HepG2 (cell line): Measurements from ENCODE around the gene SRD5A2. TPM values are rescaled to one million over a fixed set of nuclear protein-coding genes. Genes with fewer than 3 reads are reported as not detected.

Experiments
- ATAC-seq: fragments of 200-7000 bp; cut with Tn5 transposase; 3 replicates; pipeline ENCODE4 v1.9.1; 2020; ENCODE audit warnings: mild to moderate bottlenecking, moderate library complexity
- BruUV-seq: library from RNA; stranded (reverse); fragments of 400-500 nt; replicated peaks from 2 replicates; lab custom pipeline; 2021; lab: Mats Ljungman, UMichigan
- CTCF ChIA-PET: fragments of 300-600 bp; formaldehyde crosslinking; extraction: SDS; loops from one replicate; lab custom pipeline; 2021; ENCODE audit warnings: low total read pairs, inconsistent platforms, low intra/inter-chr PET ratio; lab: Yijun Ruan, JAX
- POLR2A ChIA-PET: fragments of 350-600 bp; sonication (Branson Sonifier 250); formaldehyde crosslinking; loops from one replicate; lab custom pipeline; 2020; ENCODE audit warnings: antibody characterized with exemption, inconsistent platforms; lab: Yijun Ruan, JAX
- DNase-seq: peaks from one replicate; pipeline ENCODE4 v3.0.0-alpha.2; 2015; ENCODE audit warnings: low spot score
- FAIRE-seq: peaks from 3 replicates; lab custom pipeline; 2011; peaks lifted over from hg19 to GRCh38; lab: Jason Lieb, UNC
- H2AFZ ChIP-seq: one replicate; pipeline ENCODE4 v1.6.1; 2011; ENCODE audit warnings: low read length, inconsistent platforms
- H3K27ac ChIP-seq: fragments of 300-600 bp; 3 replicates; pipeline ENCODE4 v1.8.0; 2011; ENCODE audit warnings: mixed run types, mild to moderate bottlenecking, mixed read lengths, low read length, inconsistent platforms; ENCODE audit not compliant: insufficient read depth; ENCODE audit errors: extremely low read length
- H3K27me3 ChIP-seq, 2 experiments: fragments of 200-600 bp in 1 of 2; 2 replicates in 1 of 2; 3 replicates in 1 of 2; pipeline versions ENCODE4 v1.6.0 to v1.8.0; 2011; ENCODE audit warnings: low read length in 2 of 2, mild to moderate bottlenecking in 2 of 2, moderate library complexity in 2 of 2, inconsistent platforms in 1 of 2; ENCODE audit not compliant: insufficient read depth in 2 of 2, control insufficient read depth in 1 of 2
- H3K36me3 ChIP-seq, 2 experiments: fragments of 200-600 bp in 1 of 2; replicated peaks in 1 of 2; 2 replicates in 1 of 2; 3 replicates in 1 of 2; pipeline versions ENCODE4 v1.5.1 to v1.8.0; 2011; ENCODE audit warnings: low read length in 2 of 2, inconsistent platforms in 1 of 2; ENCODE audit not compliant: insufficient read depth in 2 of 2, control insufficient read depth in 1 of 2
- H3K4me1 ChIP-seq: 2 replicates; pipeline ENCODE4 v1.5.1; 2012; ENCODE audit warnings: low read length, inconsistent platforms; ENCODE audit not compliant: insufficient read depth
- H3K4me2 ChIP-seq: 2 replicates; pipeline ENCODE4 v1.6.0; 2011; ENCODE audit warnings: low read depth, low read length, inconsistent platforms
- H3K4me3 ChIP-seq, 3 experiments: fragments of 200-600 bp in 1 of 3; sonication (generic), shearing (Covaris generic) in 1 of 3; replicated peaks in 1 of 3; 2 replicates each; pipeline ENCODE4 v1.5.1; 2011 to 2016; ENCODE audit warnings: low read length in 3 of 3, inconsistent platforms in 2 of 3, low read depth in 2 of 3, mild to moderate bottlenecking in 2 of 3, control low read depth in 1 of 3, mixed read lengths in 1 of 3; ENCODE audit not compliant: insufficient read depth in 1 of 3
- H3K79me2 ChIP-seq: one replicate; pipeline ENCODE4 v1.6.1; 2011; ENCODE audit warnings: low read length, inconsistent platforms; ENCODE audit not compliant: insufficient read depth
- H3K9ac ChIP-seq: 2 replicates; pipeline ENCODE4 v1.6.0; 2011; ENCODE audit warnings: mild to moderate bottlenecking, low read depth, low read length, inconsistent platforms; ENCODE audit not compliant: insufficient read depth
- H3K9me3 ChIP-seq: 2 replicates; pipeline ENCODE4 v1.5.1; 2012; ENCODE audit warnings: mild to moderate bottlenecking, low read length
- H4K20me1 ChIP-seq: 2 replicates; pipeline ENCODE4 v1.6.0; 2011; ENCODE audit warnings: inconsistent platforms, mild to moderate bottlenecking, low read length, moderate library complexity; ENCODE audit not compliant: insufficient read depth
- SCMH1 ChIP-seq: sonication (generic); formaldehyde crosslinking; IDR thresholded peaks from 2 replicates; pipeline ENCODE4 v1.9.0; 2021; ENCODE audit warnings: missing genetic modification reagents, mild to moderate bottlenecking, borderline replicate concordance
- ZFX ChIP-seq: sonication (generic); formaldehyde crosslinking; IDR thresholded peaks from 2 replicates; pipeline ENCODE4 v1.4.0; 2020; ENCODE audit warnings: mild to moderate bottlenecking, low read depth, missing genetic modification reagents, moderate library complexity
- ZKSCAN8 ChIP-seq: IDR thresholded peaks from 2 replicates; pipeline ENCODE4 v1.6.1; 2016; ENCODE audit warnings: borderline replicate concordance, missing genetic modification reagents, missing compliant biosample characterization
- ZSCAN31 ChIP-seq: sonication (generic); formaldehyde crosslinking; IDR thresholded peaks from 2 replicates; pipeline ENCODE4 v1.5.0; 2020; ENCODE audit warnings: low read depth, mild to moderate bottlenecking, missing genetic modification reagents
- WGBS: methylation state at CpG from one replicate; pipeline ENCODE4 v1.1.6; 2017; ENCODE audit warnings: low lambda C conversion rate; 5-methylcytosine and 5-hydroxymethylcytosine counted together
- in situ Hi-C: cut with HindIII; loops from 2 replicates; pipeline ENCODE4 v1.10.0; 2017; ENCODE audit warnings: low pct_unique_long_range_greater_than_20kb; ENCODE audit not compliant: extremely low pct_ligation_motif_present
- intact Hi-C: fragments of 100-400 bp; cut with micrococcal nuclease; formaldehyde crosslinking; loops from one replicate; pipeline ENCODE4 v1.10.0; 2022; ENCODE audit not compliant: unreplicated experiment
- polyA plus RNA-seq, 8 experiments: library from polyadenylated mRNA; depleted of rRNA in 3 of 8; stranded (reverse) in 7 of 8; unstranded in 1 of 8; fragments of >200 nt; fragmentation: Illumina TruSeq in 4 of 8; extraction: Trizol in 4 of 8; gene quantifications; 2 replicates each; pipeline versions ENCODE4 v1.2.1 to v1.2.3, GENCODE V29; 2011 to 2016; ENCODE audit warnings: low read depth in 4 of 8, missing spikeins in 1 of 8, mixed read lengths in 1 of 8; ENCODE audit not compliant: insufficient read depth in 1 of 8
- total RNA-seq, 5 experiments: library from RNA; depleted of rRNA; stranded (reverse); fragments of >200 nt; fragmentation: Illumina TruSeq; extraction: Trizol; gene quantifications; 2 replicates each; pipeline ENCODE4 v1.2.3, GENCODE V29; 2016; ENCODE audit warnings: low read depth in 1 of 5
- TF ChIP-seq, protein P1 (sequence below): sonication (generic); formaldehyde crosslinking; IDR thresholded peaks from 2 replicates; pipeline ENCODE4 v1.9.0; 2022; ENCODE audit warnings: missing genetic modification reagents, mild to moderate bottlenecking, borderline replicate concordance
- TF ChIP-seq, protein P2 (sequence below): sonication (generic); formaldehyde crosslinking; IDR thresholded peaks from 2 replicates; pipeline ENCODE4 v1.5.1; 2020; ENCODE audit warnings: missing genetic modification reagents, mild to moderate bottlenecking, borderline replicate concordance

Gene SRD5A2
- total and polyA plus RNA-seq, 2 of the 13 experiments (the other 11 are each of a cell fraction or from before 2014, with no cell fraction given), result 0.01 TPM; not detected in 1

DNA sequence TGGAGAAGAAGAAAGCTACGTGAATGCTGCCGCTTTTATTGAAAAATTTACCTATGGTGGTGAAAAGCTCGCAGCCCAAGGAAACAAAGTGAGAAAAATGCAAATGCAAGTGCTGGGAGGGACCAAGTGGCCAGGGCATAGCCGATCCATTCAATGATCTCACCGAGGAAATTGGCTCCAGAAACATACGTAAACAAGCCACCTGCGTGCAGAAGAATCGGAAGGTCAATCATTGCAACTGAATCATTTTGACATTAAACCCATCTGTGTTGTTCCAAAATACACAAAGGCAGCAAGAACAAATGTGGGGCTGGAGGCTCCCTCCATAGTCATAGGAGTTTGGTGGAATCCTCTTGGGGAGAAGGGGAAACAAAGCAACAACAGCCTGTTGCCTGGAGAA, 51.5 kb downstream of the SRD5A2 start:
- Histone ChIP-seq H3K9ac (no peak overlapping the region), H2AFZ (no peak overlapping the region), H3K4me1 (no peaks in the 10 kb centered on the region), H3K27ac (no peak overlapping the region), H3K27me3 (peaks cover 0 to 29% of the 10 kb centered on the region in 2 experiments; a peak in 2 of 5 replicates), H3K4me2 (no peak overlapping the region), H3K9me3 (no peaks in the 10 kb centered on the region), H3K36me3 (no peaks in the 10 kb centered on the region), H4K20me1 (no peaks in the 10 kb centered on the region), H3K79me2 (no peaks in the 10 kb centered on the region), H3K4me3 (no peak overlapping the region)
- CTCF ChIA-PET, result no interaction called here
- in situ Hi-C loops, result no loop called here
- ATAC-seq (no peak), DNase-seq (no peak), FAIRE-seq (no peak)
- whole genome bisulfite sequencing, result 60% methylated on average over 8 of the region's 8 CpGs
- POLR2A ChIA-PET, result no interaction called here
- intact Hi-C loops, result no loop called here
- no TSS peak for BruUV-seq
- TF ChIP-seq ZSCAN31, result no peak
- TF ChIP-seq SCMH1, result no peak

DNA sequence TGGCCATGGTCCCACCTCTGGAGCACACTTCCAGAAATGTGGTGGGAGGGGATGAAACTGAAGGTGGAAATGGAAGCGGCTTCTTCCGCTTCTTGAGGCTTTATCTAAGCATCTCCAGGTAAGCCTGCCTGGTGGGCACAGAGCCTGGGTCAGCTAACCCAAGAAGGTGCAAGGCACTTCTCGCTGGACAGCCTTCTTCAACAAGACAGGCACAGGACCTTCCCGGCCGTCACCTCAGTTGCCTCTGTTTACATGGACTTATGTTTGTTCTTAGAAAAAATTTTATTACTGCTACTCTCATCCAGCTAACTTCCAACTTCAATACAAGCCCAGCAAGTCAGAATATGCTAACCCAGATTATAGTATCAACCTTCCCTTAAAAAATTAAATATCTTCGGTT, 51.9 kb downstream of the SRD5A2 start:
- Histone ChIP-seq H3K9ac (no peak overlapping the region), H3K4me2 (no peak overlapping the region), H3K27me3 (peaks cover 0 to 29% of the 10 kb centered on the region in 2 experiments; a peak in 2 of 5 replicates), H3K79me2 (no peaks in the 10 kb centered on the region), H3K4me3 (no peak overlapping the region)
- no peak for DNase-seq
- no TSS peak for BruUV-seq
- CTCF ChIA-PET, result no interaction called here
- ATAC-seq, result no peak
- TF ChIP-seq ZKSCAN8 (CRISPR knock-in tag), result no peak
- TF ChIP-seq ZFX (CRISPR knock-in tag), result no peak
- TF ChIP-seq, protein P1, sequence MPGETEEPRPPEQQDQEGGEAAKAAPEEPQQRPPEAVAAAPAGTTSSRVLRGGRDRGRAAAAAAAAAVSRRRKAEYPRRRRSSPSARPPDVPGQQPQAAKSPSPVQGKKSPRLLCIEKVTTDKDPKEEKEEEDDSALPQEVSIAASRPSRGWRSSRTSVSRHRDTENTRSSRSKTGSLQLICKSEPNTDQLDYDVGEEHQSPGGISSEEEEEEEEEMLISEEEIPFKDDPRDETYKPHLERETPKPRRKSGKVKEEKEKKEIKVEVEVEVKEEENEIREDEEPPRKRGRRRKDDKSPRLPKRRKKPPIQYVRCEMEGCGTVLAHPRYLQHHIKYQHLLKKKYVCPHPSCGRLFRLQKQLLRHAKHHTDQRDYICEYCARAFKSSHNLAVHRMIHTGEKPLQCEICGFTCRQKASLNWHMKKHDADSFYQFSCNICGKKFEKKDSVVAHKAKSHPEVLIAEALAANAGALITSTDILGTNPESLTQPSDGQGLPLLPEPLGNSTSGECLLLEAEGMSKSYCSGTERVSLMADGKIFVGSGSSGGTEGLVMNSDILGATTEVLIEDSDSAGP (CRISPR knock-in tag), result no peak
- TF ChIP-seq, protein P2, sequence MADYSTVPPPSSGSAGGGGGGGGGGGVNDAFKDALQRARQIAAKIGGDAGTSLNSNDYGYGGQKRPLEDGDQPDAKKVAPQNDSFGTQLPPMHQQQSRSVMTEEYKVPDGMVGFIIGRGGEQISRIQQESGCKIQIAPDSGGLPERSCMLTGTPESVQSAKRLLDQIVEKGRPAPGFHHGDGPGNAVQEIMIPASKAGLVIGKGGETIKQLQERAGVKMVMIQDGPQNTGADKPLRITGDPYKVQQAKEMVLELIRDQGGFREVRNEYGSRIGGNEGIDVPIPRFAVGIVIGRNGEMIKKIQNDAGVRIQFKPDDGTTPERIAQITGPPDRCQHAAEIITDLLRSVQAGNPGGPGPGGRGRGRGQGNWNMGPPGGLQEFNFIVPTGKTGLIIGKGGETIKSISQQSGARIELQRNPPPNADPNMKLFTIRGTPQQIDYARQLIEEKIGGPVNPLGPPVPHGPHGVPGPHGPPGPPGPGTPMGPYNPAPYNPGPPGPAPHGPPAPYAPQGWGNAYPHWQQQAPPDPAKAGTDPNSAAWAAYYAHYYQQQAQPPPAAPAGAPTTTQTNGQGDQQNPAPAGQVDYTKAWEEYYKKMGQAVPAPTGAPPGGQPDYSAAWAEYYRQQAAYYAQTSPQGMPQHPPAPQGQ (CRISPR knock-in tag), result no peak
- TF ChIP-seq, all 625 proteins: peak for 0
- no peaks in the 10 kb centered on the region for H4K20me1 ChIP-seq
- POLR2A ChIA-PET, result no interaction called here
- H3K9me3 ChIP-seq, result no peaks in the 10 kb centered on the region
- in situ Hi-C loops (no loop called here), intact Hi-C loops (no loop called here)
- H3K27ac ChIP-seq, result no peak overlapping the region
- H2AFZ ChIP-seq, result no peak overlapping the region
- no peaks in the 10 kb centered on the region for H3K4me1 ChIP-seq
- WGBS, result 42% methylated on average over 6 of the region's 6 CpGs
- no peak for FAIRE-seq
- no peaks in the 10 kb centered on the region for H3K36me3 ChIP-seq
